HCT116 (cell line): Measurements from ENCODE around the gene THRB. TPM values are rescaled to one million over a fixed set of nuclear protein-coding genes. Genes with fewer than 3 reads are reported as not detected.

ENCODE experiments used
- ATAC-seq: fragments of 200-7000 bp; cut with Tn5 transposase; 2 replicates; pipeline ENCODE4 v1.9.1; 2020; ENCODE audit warnings: mild to moderate bottlenecking, moderate library complexity
- BruUV-seq: library from RNA; stranded (reverse); fragments of 400-500 nt; replicated peaks from 2 replicates; lab custom pipeline; 2021; lab: Mats Ljungman, UMichigan
- CTCF ChIA-PET: fragments of 300-600 bp; sonication (Branson Sonifier 250); formaldehyde crosslinking; loops from one replicate; lab custom pipeline; 2021; ENCODE audit warnings: antibody characterized with exemption; lab: Charles Lee
- POLR2A ChIA-PET: fragments of 300-600, 350-600 bp; sonication (Branson Sonifier 250); formaldehyde crosslinking; loops from one replicate; lab custom pipeline; 2021; ENCODE audit warnings: antibody characterized with exemption; lab: Charles Lee
- RAD21 ChIA-PET, 2 experiments: fragments of 300-600 bp; sonication (Branson Sonifier 250); formaldehyde crosslinking; loops; one replicate each; lab custom pipeline; 2023; ENCODE audit warnings: low total read pairs in 2 of 2; ENCODE audit not compliant: uncharacterized antibody in 2 of 2, unreplicated experiment in 2 of 2, low non-redundant PET in 1 of 2; lab: Charles Lee
- DNase-seq: peaks from one replicate; pipeline ENCODE4 v3.0.0-alpha.2; 2010; ENCODE audit warnings: low read depth, low spot score
- H2AFZ ChIP-seq: fragments of 200-600 bp; shearing (Covaris generic), sonication (generic); 2 replicates; pipeline ENCODE4 v1.6.1; 2017; ENCODE audit warnings: low read depth, mixed run types, mixed read lengths, antibody characterized with exemption, low read length; ENCODE audit not compliant: poor library complexity, severe bottlenecking
- H3K27ac ChIP-seq: 2 replicates; pipeline ENCODE4 v1.5.1; 2012; ENCODE audit warnings: low read depth, low read length
- H3K27me3 ChIP-seq: fragments of 200-600 bp; sonication (generic); 2 replicates; pipeline ENCODE4 v1.6.1; 2016; ENCODE audit warnings: mixed run types, low read length, mixed read lengths; ENCODE audit not compliant: insufficient read depth
- H3K36me3 ChIP-seq, 2 experiments: fragments of 200-500 bp in 1 of 2; fragments of 200-600 bp in 1 of 2; sonication (Bioruptor generic) in 1 of 2; sonication (generic) in 1 of 2; 2 replicates each; pipeline versions ENCODE4 v1.5.1 to v1.6.1; 2014 to 2016; ENCODE audit warnings: low read length in 2 of 2, inconsistent platforms in 1 of 2, mixed read lengths in 1 of 2, mixed run types in 1 of 2; ENCODE audit not compliant: insufficient read depth in 2 of 2, control insufficient read depth in 1 of 2
- H3K4me1 ChIP-seq, 2 experiments: fragments of 200-600 bp in 1 of 2; sonication (generic) in 1 of 2; 2 replicates each; pipeline versions ENCODE4 v1.5.1 to v1.6.1; 2012 to 2017; ENCODE audit warnings: low read length in 2 of 2, inconsistent platforms in 1 of 2, mild to moderate bottlenecking in 1 of 2, mixed read lengths in 1 of 2, mixed run types in 1 of 2, moderate library complexity in 1 of 2; ENCODE audit not compliant: insufficient read depth in 2 of 2, control insufficient read depth in 1 of 2
- H3K4me2 ChIP-seq: fragments of 200-600 bp; sonication (generic); 2 replicates; pipeline ENCODE4 v1.6.1; 2017; ENCODE audit warnings: mixed run types, low read length, mixed read lengths
- H3K4me3 ChIP-seq, 2 experiments: fragments of 200-600 bp in 1 of 2; sonication (generic) in 1 of 2; replicated peaks in 1 of 2; 2 replicates each; pipeline ENCODE4 v1.5.1; 2011 to 2016; ENCODE audit warnings: low read length in 2 of 2, control low read depth in 1 of 2, low read depth in 1 of 2, mild to moderate bottlenecking in 1 of 2, mixed read lengths in 1 of 2, mixed run types in 1 of 2
- H3K79me2 ChIP-seq: fragments of 200-600 bp; sonication (generic); 2 replicates; pipeline ENCODE4 v1.6.1; 2017; ENCODE audit warnings: mild to moderate bottlenecking, mixed run types, low read length, moderate library complexity, mixed read lengths; ENCODE audit not compliant: insufficient read depth
- H3K9ac ChIP-seq: fragments of 200-600 bp; sonication (generic); 2 replicates; pipeline ENCODE4 v1.6.1; 2016; ENCODE audit warnings: low read length, mixed read lengths
- H3K9me2 ChIP-seq: fragments of 200-600 bp; sonication (generic), shearing (Covaris generic); 2 replicates; pipeline ENCODE4 v1.6.1; 2017; ENCODE audit warnings: mixed run types, mild to moderate bottlenecking, moderate library complexity; ENCODE audit not compliant: insufficient read depth
- H3K9me3 ChIP-seq, 2 experiments: fragments of 200-500 bp in 1 of 2; fragments of 200-600 bp in 1 of 2; sonication (Bioruptor generic) in 1 of 2; sonication (generic) in 1 of 2; 2 replicates each; pipeline ENCODE4 v1.6.1; 2014 to 2017; ENCODE audit warnings: low read length in 2 of 2, mixed read lengths in 2 of 2, inconsistent platforms in 1 of 2, low read depth in 1 of 2, mild to moderate bottlenecking in 1 of 2, mixed run types in 1 of 2, moderate library complexity in 1 of 2; ENCODE audit not compliant: control insufficient read depth in 1 of 2, insufficient read depth in 1 of 2
- H4K20me1 ChIP-seq: fragments of 200-600 bp; sonication (generic), shearing (Covaris generic); 2 replicates; pipeline ENCODE4 v1.6.1; 2017; ENCODE audit warnings: mixed run types, mild to moderate bottlenecking, moderate library complexity; ENCODE audit not compliant: insufficient read depth
- RAD21 ChIP-seq: IDR thresholded peaks from 2 replicates; pipeline ENCODE4 v1.6.1; 2012; ENCODE audit warnings: low read depth, mild to moderate bottlenecking
- YY1 ChIP-seq: IDR thresholded peaks from 2 replicates; pipeline ENCODE4 v1.6.1; 2011; ENCODE audit warnings: low read length, low read depth, moderate library complexity, mild to moderate bottlenecking; ENCODE audit not compliant: insufficient replicate concordance; ENCODE audit errors: extremely low read depth
- ZNF274 ChIP-seq: fragments of 200-500 bp; sonication (Bioruptor generic); IDR thresholded peaks from 2 replicates; pipeline ENCODE4 v1.6.1; 2014; ENCODE audit warnings: mild to moderate bottlenecking, low read depth, low read length, inconsistent platforms
- intact Hi-C: fragments of 100-400 bp; cut with micrococcal nuclease; formaldehyde crosslinking; loops from 2 replicates; pipeline ENCODE4 v1.10.0; 2022
- total RNA-seq: library from RNA; stranded (reverse); gene quantifications from one replicate; pipeline ENCODE4 v1.2.1, GENCODE V29; 2021; ENCODE audit not compliant: unreplicated experiment
- TF ChIP-seq, protein P1 (sequence below): IDR thresholded peaks from 2 replicates; pipeline ENCODE4 v1.6.1; 2011; ENCODE audit warnings: mild to moderate bottlenecking, low read length, moderate library complexity; ENCODE audit not compliant: insufficient replicate concordance; ENCODE audit errors: extremely low read depth
- TF ChIP-seq, protein P2 (sequence below): IDR thresholded peaks from 2 replicates; pipeline ENCODE4 v1.6.1; 2012; ENCODE audit warnings: low read depth

Gene THRB
- total RNA-seq, 1 experiment from 2014 or later: 2.5 TPM

DNA sequence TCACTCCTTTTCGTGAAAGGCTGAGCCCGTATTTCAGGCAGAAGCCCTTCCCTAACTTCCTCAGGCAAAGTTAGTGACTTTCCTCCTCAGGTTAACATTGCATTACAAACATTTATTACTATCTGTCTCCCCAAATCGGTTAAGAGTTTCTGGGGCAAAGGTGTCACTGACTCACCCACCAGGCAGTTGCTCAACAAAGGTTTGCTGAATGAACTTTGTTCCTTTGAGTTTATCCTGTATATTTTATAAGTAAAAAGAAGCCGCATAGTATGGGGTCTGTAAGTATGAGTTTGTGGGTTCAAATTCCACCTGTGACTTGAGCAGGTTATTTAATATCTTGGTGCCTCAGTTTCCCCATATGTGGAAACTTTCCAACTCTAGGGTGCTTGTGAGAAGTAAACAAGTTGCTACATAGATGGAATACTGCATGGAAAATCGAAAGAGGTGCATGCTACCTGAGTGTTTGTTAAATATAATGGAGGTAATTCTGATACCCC lies 177.7 kb downstream of the THRB start:
- no peak for ATAC-seq
- H3K4me2 ChIP-seq: peak overlapping the region; percentile 31

More for the DNA sequence above, 177.7 kb downstream of the THRB start:
- intact Hi-C loops: no loop called here
- BruUV-seq: no TSS peak
- no peak for TF ChIP-seq YY1
- TF ChIP-seq, protein P1, sequence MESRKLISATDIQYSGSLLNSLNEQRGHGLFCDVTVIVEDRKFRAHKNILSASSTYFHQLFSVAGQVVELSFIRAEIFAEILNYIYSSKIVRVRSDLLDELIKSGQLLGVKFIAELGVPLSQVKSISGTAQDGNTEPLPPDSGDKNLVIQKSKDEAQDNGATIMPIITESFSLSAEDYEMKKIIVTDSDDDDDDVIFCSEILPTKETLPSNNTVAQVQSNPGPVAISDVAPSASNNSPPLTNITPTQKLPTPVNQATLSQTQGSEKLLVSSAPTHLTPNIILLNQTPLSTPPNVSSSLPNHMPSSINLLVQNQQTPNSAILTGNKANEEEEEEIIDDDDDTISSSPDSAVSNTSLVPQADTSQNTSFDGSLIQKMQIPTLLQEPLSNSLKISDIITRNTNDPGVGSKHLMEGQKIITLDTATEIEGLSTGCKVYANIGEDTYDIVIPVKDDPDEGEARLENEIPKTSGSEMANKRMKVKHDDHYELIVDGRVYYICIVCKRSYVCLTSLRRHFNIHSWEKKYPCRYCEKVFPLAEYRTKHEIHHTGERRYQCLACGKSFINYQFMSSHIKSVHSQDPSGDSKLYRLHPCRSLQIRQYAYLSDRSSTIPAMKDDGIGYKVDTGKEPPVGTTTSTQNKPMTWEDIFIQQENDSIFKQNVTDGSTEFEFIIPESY: no peak
- TF ChIP-seq ZNF274: no peak
- TF ChIP-seq, protein P2, sequence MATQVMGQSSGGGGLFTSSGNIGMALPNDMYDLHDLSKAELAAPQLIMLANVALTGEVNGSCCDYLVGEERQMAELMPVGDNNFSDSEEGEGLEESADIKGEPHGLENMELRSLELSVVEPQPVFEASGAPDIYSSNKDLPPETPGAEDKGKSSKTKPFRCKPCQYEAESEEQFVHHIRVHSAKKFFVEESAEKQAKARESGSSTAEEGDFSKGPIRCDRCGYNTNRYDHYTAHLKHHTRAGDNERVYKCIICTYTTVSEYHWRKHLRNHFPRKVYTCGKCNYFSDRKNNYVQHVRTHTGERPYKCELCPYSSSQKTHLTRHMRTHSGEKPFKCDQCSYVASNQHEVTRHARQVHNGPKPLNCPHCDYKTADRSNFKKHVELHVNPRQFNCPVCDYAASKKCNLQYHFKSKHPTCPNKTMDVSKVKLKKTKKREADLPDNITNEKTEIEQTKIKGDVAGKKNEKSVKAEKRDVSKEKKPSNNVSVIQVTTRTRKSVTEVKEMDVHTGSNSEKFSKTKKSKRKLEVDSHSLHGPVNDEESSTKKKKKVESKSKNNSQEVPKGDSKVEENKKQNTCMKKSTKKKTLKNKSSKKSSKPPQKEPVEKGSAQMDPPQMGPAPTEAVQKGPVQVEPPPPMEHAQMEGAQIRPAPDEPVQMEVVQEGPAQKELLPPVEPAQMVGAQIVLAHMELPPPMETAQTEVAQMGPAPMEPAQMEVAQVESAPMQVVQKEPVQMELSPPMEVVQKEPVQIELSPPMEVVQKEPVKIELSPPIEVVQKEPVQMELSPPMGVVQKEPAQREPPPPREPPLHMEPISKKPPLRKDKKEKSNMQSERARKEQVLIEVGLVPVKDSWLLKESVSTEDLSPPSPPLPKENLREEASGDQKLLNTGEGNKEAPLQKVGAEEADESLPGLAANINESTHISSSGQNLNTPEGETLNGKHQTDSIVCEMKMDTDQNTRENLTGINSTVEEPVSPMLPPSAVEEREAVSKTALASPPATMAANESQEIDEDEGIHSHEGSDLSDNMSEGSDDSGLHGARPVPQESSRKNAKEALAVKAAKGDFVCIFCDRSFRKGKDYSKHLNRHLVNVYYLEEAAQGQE: no peak
- no peak for TF ChIP-seq RAD21
- ChIA-PET CTCF (no interaction called here), RAD21 (no interaction called here), POLR2A (no interaction called here)
- Histone ChIP-seq H3K27ac (no peak overlapping the region), H3K36me3 (no peaks in the 10 kb centered on the region), H3K9me2 (no peaks in the 10 kb centered on the region), H3K79me2 (no peaks in the 10 kb centered on the region), H2AFZ (no peak overlapping the region), H4K20me1 (no peaks in the 10 kb centered on the region), H3K4me3 (no peak overlapping the region), H3K27me3 (no peaks in the 10 kb centered on the region), H3K9me3 (no peaks in the 10 kb centered on the region), H3K4me1 (peaks cover 0 to 27% of the 10 kb centered on the region in 2 experiments; a peak in 2 of 4 replicates), H3K9ac (no peak overlapping the region)
- DNase-seq: no peak
